Skeletal muscle satellite cell (primary cell): Measurements from ENCODE around the gene YAE1.

Source experiments
- H3K27me3 ChIP-seq: 2 replicates; pipeline ENCODE4 v1.7.0; 2013; ENCODE audit warnings: low read length; ENCODE audit not compliant: control insufficient read depth, insufficient read depth
- H3K36me3 ChIP-seq: 2 replicates; pipeline ENCODE4 v1.7.0; 2013; ENCODE audit warnings: mild to moderate bottlenecking, control low read depth, low read length; ENCODE audit not compliant: insufficient read depth
- H3K4me1 ChIP-seq: 2 replicates; pipeline ENCODE4 v1.7.0; 2013; ENCODE audit warnings: low read length; ENCODE audit not compliant: control insufficient read depth, insufficient read depth
- H3K4me2 ChIP-seq: 2 replicates; pipeline ENCODE4 v1.7.0; 2013; ENCODE audit warnings: mild to moderate bottlenecking, low read length
- H3K4me3 ChIP-seq: 2 replicates; pipeline ENCODE4 v1.7.0; 2013; ENCODE audit warnings: low read length
- H3K9ac ChIP-seq: 2 replicates; pipeline ENCODE4 v1.7.0; 2013; ENCODE audit warnings: mild to moderate bottlenecking, low read depth, low read length, moderate library complexity
- H3K9me3 ChIP-seq: replicated peaks from 2 replicates; pipeline ENCODE4 v1.7.0; 2013; ENCODE audit warnings: mild to moderate bottlenecking, control low read depth, low read length

YAE1 gene

DNA sequence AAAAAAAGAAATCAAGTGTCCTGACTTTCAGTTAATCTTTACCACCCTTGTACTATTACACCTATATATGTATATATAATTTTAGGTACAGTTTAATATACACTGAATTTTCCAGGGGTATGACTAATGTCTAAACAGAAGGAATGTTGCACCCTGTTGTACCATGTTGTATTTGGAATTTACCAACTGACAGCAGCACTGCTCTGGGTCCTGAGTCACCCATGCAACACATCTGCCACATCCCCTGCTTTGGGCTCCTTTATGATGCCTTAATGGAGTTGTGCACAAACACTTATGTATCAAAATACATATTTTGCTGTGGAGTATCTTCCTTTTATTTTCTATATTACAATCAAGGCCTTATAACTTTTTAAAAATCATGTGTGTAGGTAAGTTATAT is 21.2 kb downstream of the YAE1 start:
- H3K9me3 ChIP-seq: no peaks in the 10 kb centered on the region
- H3K27me3 ChIP-seq: no peaks in the 10 kb centered on the region
- H3K4me3 ChIP-seq: no peak overlapping the region
- peaks cover 28% of the 10 kb centered on the region for H3K4me1 ChIP-seq
- no peaks in the 10 kb centered on the region for H3K36me3 ChIP-seq
- no peak overlapping the region for H3K4me2 ChIP-seq
- H3K9ac ChIP-seq: no peak overlapping the region

DNA sequence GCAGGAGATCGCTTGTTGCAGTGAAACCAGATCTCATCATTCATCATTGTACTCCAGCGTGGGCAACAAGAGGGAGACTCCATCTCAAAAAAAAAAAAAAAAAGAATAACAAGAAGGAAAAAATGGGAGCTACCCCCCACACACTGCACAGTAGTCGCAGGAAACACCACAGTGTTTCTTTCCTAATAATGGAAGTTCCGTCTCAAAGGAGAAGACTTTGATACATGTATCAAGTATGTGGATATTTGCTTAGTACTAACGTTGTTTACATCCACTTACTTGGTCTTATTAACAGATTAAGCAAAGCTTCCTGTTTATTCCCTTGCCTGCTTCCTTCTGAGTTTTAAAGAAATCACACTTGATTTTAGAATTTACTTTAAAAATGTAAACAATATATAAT is 22.2 kb downstream of the YAE1 start:
- H3K4me1 ChIP-seq: peaks cover 36% of the 10 kb centered on the region
- no peak overlapping the region for H3K4me3 ChIP-seq
- no peaks in the 10 kb centered on the region for H3K27me3 ChIP-seq
- H3K36me3 ChIP-seq: no peaks in the 10 kb centered on the region
- no peak overlapping the region for H3K4me2 ChIP-seq
- H3K9me3 ChIP-seq: no peaks in the 10 kb centered on the region
- no peak overlapping the region for H3K9ac ChIP-seq

DNA sequence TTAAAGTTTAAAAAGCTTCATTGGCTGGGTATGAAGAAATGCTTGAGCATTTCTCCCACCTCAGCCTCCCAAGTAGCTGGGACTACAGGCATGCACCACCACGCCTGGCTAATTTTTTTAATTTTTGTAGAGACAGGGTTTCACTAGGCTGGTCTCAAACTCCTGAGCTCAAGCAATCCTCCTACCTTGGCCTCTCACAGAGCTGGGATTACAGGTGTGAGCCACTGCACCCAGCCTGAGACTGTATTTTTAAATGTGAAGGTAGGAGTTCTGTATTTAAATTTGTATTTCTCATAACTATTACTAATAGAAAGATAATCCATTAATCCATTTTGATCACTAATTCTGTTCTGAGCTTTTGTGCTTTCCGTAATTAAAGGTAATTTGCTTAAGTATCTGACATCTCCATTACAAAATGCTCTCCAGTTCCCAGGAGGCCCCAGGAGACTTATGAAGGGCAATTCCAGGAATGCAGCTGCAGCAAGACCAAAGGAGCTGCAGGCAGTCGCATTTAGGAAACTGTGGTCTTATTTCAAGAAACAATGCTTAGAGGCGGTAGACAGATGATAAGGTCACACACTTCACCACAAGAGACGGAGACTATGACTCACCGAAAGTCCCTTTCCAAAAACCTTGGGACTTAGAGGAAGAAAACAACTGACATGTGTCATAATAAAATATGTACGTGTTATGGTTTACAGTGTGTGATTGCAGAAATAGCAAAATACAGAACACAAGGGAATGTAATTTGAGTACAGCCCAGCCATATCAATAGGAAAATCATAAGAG is 23.3 kb downstream of the YAE1 start:
- H3K4me3 ChIP-seq: no peak overlapping the region

DNA sequence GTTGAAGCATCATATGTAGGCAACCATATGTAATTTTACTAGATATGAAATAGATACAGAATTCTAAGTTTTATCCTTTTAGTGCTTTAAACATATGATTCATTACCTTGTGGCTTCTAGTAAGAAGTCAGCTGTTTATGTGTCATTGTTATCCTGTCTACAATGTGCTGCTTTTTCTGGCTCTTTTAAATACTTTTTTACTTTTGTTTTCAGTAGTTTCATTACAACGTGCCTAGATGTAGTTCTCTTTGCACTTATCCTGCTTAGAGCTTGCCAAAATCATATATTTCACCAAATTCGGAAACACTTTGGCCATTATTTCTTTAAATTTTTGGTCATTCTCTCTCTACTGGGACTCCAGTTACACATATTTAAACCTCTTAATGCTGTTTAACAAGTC is 26.4 kb downstream of the YAE1 start:
- peak overlapping the region; percentile 78 for H3K9ac ChIP-seq
- H3K4me2 ChIP-seq: peak overlapping the region; percentile 83
- H3K27me3 ChIP-seq: no peaks in the 10 kb centered on the region
- H3K4me3 ChIP-seq: peak overlapping the region; percentile 58
- H3K9me3 ChIP-seq: no peaks in the 10 kb centered on the region
- no peaks in the 10 kb centered on the region for H3K36me3 ChIP-seq
- peaks cover 39% of the 10 kb centered on the region for H3K4me1 ChIP-seq

More for the DNA sequence above, 23.3 kb downstream of the YAE1 start:
- Histone ChIP-seq H3K4me1 (peaks cover 39% of the 10 kb centered on the region), H3K27me3 (no peaks in the 10 kb centered on the region), H3K36me3 (no peaks in the 10 kb centered on the region), H3K9ac (peak overlapping the region; percentile 21), H3K4me2 (peak overlapping the region; percentile 10), H3K9me3 (no peaks in the 10 kb centered on the region)

DNA sequence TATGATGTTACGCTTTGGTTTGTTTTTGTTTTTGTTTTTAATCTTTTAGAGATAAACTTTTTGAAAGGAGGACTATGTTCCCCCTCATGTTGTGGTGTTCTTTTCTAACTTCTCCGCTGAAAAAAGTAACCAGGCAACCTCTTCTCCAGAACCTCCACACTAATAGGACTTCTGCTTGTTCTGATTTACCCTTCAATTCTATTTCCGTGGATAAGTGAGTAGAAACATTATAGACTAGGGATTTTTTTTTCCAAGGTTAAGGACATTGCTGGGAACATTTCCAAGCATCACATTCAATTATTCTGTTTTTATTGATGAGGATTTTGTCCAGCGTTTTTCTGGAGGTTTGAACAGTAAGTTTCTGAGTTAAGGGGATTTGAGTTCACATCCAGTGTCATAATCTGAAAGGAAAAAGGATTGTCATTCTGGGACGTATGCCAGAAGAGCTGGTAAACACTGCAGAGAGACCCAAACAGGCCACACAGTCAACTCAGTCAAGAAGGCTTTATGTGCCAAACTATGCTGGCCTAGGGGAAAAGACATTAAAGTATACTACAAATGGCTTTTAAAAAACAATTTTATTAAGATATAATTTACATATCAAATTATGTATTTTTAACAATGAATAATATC is 28.9 kb downstream of the YAE1 start:
- H3K9me3 ChIP-seq: no peaks in the 10 kb centered on the region
- no peaks in the 10 kb centered on the region for H3K36me3 ChIP-seq
- peaks cover 26% of the 10 kb centered on the region for H3K4me1 ChIP-seq
- no peak overlapping the region for H3K4me3 ChIP-seq
- no peak overlapping the region for H3K4me2 ChIP-seq
- no peak overlapping the region for H3K9ac ChIP-seq
- H3K27me3 ChIP-seq: no peaks in the 10 kb centered on the region

DNA sequence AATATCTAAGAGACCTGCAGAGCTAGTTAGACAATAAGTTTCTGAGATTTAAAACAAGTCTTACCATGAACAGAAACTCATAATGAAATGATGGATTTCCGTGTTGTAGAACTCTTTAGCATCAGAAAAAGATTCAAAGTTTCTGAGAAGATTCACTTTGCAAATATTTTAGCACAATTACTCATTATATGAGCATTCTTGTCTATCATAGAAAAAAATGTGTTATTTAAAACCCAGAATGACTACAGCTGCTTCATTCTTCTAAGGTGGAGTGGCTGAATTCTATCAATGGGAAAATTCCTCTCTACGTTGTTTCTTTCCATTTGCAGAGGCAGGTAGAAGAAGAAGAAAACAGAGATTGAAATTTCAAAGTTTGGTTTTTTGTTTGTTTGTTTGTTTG is 36.1 kb downstream of the YAE1 start:
- Histone ChIP-seq H3K36me3 (no peaks in the 10 kb centered on the region), H3K9ac (peak overlapping the region; percentile 39), H3K4me3 (peak overlapping the region; percentile 29), H3K27me3 (no peaks in the 10 kb centered on the region), H3K4me1 (peaks cover 19% of the 10 kb centered on the region), H3K4me2 (peak overlapping the region; percentile 53), H3K9me3 (no peaks in the 10 kb centered on the region)

DNA sequence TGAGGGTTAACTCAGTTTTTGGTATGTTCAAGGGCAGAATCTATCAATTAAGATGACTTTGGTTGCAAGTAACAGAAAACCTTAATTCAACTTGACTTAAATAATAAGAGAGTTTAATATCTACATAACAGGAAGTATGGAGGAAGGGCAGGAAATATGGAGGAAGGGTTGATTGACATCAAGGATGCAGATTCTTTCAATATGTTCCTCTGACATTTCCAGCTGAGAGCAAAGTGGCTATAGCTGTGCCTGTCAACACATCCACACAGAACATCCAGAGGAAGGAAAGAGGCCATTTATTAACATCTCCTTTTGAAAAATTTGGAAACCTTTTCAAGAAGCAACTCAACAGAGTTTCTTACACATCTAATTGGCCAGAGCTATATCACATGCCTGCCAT is 37.7 kb downstream of the YAE1 start:
- H3K4me2 ChIP-seq: no peak overlapping the region
- H3K9me3 ChIP-seq: no peaks in the 10 kb centered on the region
- no peaks in the 10 kb centered on the region for H3K36me3 ChIP-seq
- no peaks in the 10 kb centered on the region for H3K27me3 ChIP-seq
- peaks cover 29% of the 10 kb centered on the region for H3K4me1 ChIP-seq
- H3K4me3 ChIP-seq: no peak overlapping the region
- H3K9ac ChIP-seq: no peak overlapping the region

DNA sequence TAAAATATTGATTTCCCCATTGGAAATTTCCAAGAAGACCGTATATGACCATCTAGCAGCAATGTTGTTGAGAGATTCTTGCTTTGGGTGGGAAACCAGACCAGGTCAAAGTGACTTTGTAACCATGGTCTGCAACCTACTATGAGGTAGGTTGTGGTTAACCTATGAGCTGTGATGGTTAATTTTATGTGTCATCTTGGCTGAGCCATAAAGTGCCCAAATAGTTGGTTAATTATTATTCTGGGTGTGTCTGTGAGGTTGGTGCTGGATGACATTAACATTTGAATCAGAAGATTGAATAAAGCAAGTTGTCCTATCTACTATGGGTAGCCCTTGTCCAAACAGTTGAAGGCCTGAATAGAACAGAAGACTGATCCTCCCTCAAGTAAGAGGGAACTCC is 38.9 kb downstream of the YAE1 start:
- Histone ChIP-seq H3K36me3 (no peaks in the 10 kb centered on the region), H3K9ac (no peak overlapping the region), H3K9me3 (no peaks in the 10 kb centered on the region), H3K4me3 (no peak overlapping the region), H3K27me3 (no peaks in the 10 kb centered on the region), H3K4me2 (no peak overlapping the region), H3K4me1 (peaks cover 39% of the 10 kb centered on the region)

DNA sequence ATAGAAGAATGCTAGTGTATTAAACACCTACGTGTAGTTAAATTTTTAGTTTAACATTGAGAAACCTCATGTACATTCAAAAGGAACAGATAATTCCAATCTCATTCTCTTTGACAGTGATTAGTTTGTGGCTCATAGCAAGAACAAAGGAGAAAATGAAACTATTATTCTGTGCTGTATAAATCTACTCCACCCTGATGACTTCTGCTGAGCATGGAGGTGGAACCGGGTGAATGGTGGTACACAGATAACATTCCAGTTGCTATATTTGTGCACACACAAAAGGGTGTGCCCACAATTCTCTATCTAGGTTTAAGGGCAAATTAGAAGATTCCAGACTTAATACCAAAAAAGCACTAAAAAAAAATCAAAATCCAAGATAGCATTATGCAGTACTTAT is 40.1 kb downstream of the YAE1 start:
- Histone ChIP-seq H3K4me1 (peaks cover 41% of the 10 kb centered on the region), H3K9ac (no peak overlapping the region), H3K4me2 (no peak overlapping the region), H3K4me3 (no peak overlapping the region), H3K9me3 (no peaks in the 10 kb centered on the region), H3K27me3 (no peaks in the 10 kb centered on the region), H3K36me3 (no peaks in the 10 kb centered on the region)

DNA sequence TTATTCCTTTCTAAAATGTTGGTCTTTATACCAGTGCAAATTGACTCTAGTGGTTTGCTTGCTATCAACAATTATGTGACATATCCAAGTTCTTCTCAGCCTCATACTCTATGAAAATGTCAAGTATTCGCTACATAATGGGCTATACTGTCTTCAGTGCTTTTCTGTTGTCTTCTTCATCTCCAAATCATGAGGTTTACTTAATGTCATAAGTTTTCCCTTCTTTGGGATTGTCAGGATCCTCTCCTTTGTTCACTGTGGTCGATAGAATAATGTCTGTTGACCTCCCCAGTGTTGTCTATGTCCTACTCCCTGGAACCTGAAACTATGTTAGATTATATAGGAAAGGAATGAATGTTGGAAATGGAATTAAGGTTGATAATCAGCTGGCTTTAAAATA is 40.7 kb downstream of the YAE1 start:
- no peak overlapping the region for H3K4me2 ChIP-seq
- H3K27me3 ChIP-seq: no peaks in the 10 kb centered on the region
- H3K4me1 ChIP-seq: peaks cover 39% of the 10 kb centered on the region
- no peak overlapping the region for H3K9ac ChIP-seq
- no peak overlapping the region for H3K4me3 ChIP-seq
- no peaks in the 10 kb centered on the region for H3K9me3 ChIP-seq
- no peaks in the 10 kb centered on the region for H3K36me3 ChIP-seq

DNA sequence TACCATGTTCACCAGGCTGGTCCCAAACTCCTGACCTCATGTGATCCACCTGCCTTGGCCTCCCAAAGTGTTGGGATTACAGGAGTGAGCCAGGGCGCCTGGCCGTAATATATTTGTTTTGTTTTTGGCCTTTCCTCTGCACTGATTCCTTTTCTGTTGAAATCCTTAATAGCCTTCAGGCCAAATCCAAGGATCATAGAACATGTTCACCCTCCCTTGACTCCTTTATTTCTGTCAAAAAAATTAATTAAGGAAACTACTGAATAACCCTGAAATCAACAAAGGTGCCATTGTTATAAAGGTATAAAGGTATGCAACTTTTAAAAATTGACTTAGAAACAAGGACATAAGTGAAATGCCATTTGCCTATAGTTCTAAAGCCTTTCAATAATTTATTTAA is 41.7 kb downstream of the YAE1 start:
- Histone ChIP-seq H3K4me2 (no peak overlapping the region), H3K4me3 (no peak overlapping the region), H3K4me1 (peaks cover 33% of the 10 kb centered on the region), H3K9ac (no peak overlapping the region), H3K9me3 (no peaks in the 10 kb centered on the region), H3K27me3 (no peaks in the 10 kb centered on the region), H3K36me3 (no peaks in the 10 kb centered on the region)

DNA sequence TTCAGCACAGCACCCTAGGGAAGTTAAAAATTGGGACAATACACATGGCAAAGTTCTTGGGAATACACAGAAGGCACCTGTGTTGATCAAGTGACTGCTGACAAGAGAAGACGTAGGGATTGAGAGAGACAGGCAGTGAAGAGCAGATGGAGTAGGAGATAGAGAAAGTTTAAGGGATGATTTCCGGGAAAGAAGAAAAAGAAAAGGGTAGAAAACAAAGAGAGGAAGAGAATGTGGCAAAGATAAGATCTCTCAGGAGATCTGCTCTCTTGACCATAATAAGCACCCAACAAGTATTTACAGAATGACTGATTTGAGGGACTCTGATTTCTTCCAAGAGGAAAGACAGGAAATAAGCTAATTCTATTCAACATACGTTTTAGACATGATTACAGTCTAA is 42.1 kb downstream of the YAE1 start:
- Histone ChIP-seq H3K4me1 (peaks cover 36% of the 10 kb centered on the region), H3K9ac (no peak overlapping the region), H3K4me3 (no peak overlapping the region), H3K9me3 (no peaks in the 10 kb centered on the region), H3K27me3 (no peaks in the 10 kb centered on the region), H3K4me2 (no peak overlapping the region), H3K36me3 (no peaks in the 10 kb centered on the region)
